ENCODE measurements around the gene CDHR4.
A peak's percentile ranks its signal among the peaks of the same experiment; 100 is the strongest.

Gene CDHR4

DNA sequence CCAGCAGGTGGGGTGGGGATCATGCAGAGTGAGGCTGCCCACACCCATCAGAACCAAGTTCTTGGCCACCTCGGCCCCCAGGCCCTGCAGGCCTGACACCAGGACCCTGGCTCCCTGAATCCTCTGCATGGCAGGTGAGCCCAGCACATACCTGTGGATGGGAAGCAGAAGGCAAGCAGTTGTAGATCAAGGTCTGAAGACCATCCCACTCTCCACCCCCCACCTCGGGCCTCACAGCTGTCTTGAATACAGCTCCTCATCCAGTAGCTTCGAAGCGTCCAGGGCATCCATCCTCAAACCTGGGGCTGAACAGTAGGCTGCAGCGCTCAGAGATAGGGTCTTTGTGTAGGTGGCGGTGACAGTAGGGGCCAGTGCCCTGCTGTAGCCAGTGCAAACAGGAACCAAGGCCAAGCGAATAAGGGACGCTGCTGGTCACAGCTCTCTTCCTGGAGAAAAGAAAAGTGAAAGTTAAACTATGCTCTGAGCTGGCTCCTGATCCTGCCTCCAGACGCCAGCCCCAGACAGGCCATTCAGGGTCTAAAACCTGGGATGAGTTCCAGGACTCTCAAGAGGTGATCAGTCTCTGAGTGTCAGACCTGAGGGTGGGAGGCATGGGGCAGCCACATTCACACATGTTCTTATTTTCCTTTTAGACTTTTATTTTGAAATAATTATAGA, 14.0 kb upstream of the CDHR4 start, which contains the start of gene UBA7:
Gene UBA7 (minus strand): TSS at position 457 of the 678 bp plus-strand sequence. CDS start 166 bp downstream, at position 291.
- ATAC-seq (ENCODE audit: low read depth), result peak; percentile 73
- no peak for DNase-seq (ENCODE audit: low spot score)
- H3K27me3 ChIP-seq (ENCODE audit: insufficient read depth, poor library complexity, severe bottlenecking), result no peaks in the 10 kb centered on the region
- H3K36me3 ChIP-seq (ENCODE audit: low read depth), result no peaks in the 10 kb centered on the region
- H3K4me1 ChIP-seq (ENCODE audit: insufficient read depth, poor library complexity, severe bottlenecking), result no peaks in the 10 kb centered on the region
- TF ChIP-seq, protein P1, sequence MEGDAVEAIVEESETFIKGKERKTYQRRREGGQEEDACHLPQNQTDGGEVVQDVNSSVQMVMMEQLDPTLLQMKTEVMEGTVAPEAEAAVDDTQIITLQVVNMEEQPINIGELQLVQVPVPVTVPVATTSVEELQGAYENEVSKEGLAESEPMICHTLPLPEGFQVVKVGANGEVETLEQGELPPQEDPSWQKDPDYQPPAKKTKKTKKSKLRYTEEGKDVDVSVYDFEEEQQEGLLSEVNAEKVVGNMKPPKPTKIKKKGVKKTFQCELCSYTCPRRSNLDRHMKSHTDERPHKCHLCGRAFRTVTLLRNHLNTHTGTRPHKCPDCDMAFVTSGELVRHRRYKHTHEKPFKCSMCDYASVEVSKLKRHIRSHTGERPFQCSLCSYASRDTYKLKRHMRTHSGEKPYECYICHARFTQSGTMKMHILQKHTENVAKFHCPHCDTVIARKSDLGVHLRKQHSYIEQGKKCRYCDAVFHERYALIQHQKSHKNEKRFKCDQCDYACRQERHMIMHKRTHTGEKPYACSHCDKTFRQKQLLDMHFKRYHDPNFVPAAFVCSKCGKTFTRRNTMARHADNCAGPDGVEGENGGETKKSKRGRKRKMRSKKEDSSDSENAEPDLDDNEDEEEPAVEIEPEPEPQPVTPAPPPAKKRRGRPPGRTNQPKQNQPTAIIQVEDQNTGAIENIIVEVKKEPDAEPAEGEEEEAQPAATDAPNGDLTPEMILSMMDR (IDR thresholded peaks at IDR 0.05; ENCODE audit: poor library complexity, severe bottlenecking), result no peak
- no peaks in the 10 kb centered on the region for H3K9me3 ChIP-seq (ENCODE audit: severe bottlenecking)
- H3K27ac ChIP-seq (ENCODE audit: poor library complexity, severe bottlenecking), result no peak within 1 kb of the TSS
- peak within 1 kb of the TSS; percentile 22 for H3K4me3 ChIP-seq (ENCODE audit: severe bottlenecking)

- no peak; the same call in 2 of the 3 replicates for ATAC-seq (ENCODE audit: low read depth)
- no peak for DNase-seq (ENCODE audit: low spot score)
- H3K27ac ChIP-seq (ENCODE audit: poor library complexity, severe bottlenecking), result no peak overlapping the region
- no peaks in the 10 kb centered on the region for H3K27me3 ChIP-seq (ENCODE audit: insufficient read depth, poor library complexity, severe bottlenecking)
- TF ChIP-seq, protein P1 (IDR thresholded peaks at IDR 0.05; ENCODE audit: poor library complexity, severe bottlenecking), result no peak
- H3K36me3 ChIP-seq (ENCODE audit: low read depth), result no peaks in the 10 kb centered on the region
- H3K9me3 ChIP-seq (ENCODE audit: severe bottlenecking), result no peaks in the 10 kb centered on the region
- H3K4me1 ChIP-seq (ENCODE audit: insufficient read depth, poor library complexity, severe bottlenecking), result no peaks in the 10 kb centered on the region
- no peak overlapping the region for H3K4me3 ChIP-seq (ENCODE audit: severe bottlenecking)
Measured at GRCh38 chr3:49812916-49813496, 13.3 kb upstream of the CDHR4 start.

DNA sequence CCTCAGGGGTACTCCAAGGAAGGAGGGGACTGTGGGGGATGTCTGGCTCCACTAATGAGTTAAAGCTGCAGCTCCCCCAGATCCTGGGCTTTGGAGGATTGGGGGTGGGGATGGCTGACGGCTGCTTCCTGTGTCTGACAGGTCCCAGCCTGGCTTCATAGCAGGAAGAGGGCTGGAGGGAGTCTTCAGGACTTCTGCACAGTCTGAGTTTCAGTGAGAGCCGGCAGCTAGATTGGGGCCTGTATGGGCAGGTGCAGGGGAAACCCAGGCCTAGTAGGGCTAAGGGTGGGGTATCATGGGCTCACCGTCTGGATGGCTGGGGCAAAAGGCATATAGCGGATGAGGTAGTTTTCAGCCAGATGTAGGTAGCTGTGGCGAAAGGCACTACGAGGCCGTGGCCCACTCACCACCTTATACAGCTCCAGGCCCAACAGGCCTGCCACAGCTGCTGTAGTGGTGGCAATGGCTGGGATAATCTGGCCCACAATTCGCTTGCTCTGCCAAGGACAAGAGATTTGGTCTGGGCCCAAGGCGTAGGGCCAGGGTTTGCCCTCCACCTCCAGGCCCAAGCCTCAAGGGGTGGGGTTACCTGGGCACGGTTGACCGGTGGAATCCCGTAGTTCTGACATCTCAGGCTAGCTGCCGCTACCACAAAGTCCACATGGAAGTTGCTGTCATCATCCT, 7.9 kb upstream of the CDHR4 start:
- DNase-seq (ENCODE audit: low spot score), result no peak
- TF ChIP-seq, protein P1 (IDR thresholded peaks at IDR 0.05; ENCODE audit: poor library complexity, severe bottlenecking), result no peak
- Histone ChIP-seq H3K27ac (ENCODE audit: poor library complexity, severe bottlenecking) (no peak overlapping the region), H3K27me3 (ENCODE audit: insufficient read depth, poor library complexity, severe bottlenecking) (no peaks in the 10 kb centered on the region), H3K9me3 (ENCODE audit: severe bottlenecking) (no peaks in the 10 kb centered on the region), H3K4me1 (ENCODE audit: insufficient read depth, poor library complexity, severe bottlenecking) (peaks cover 10% of the 10 kb centered on the region), H3K36me3 (ENCODE audit: low read depth) (no peaks in the 10 kb centered on the region), H3K4me3 (ENCODE audit: severe bottlenecking) (no peak overlapping the region)
- no peak for ATAC-seq (ENCODE audit: low read depth)

DNA sequence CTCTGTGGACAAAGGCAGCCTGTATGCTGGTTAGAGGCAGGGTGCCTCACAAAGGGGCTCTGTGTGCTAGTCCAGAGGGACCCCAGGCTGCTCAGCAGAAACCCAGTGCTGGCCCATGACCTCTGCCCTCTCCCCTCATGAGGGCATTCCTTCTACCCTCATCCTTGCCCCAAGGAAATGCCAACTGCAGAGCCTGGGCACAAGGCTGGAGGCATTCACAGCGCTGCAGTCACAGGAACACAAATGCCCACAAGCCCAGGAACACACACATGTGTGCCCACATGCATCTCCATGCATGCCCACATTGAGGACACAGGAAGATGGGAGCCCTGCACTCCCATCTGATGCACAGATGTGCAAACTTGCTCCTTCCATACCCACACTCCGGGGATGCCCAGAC, 7.2 kb upstream of the CDHR4 start:
- Histone ChIP-seq H3K27me3 (ENCODE audit: insufficient read depth, poor library complexity, severe bottlenecking) (no peaks in the 10 kb centered on the region), H3K27ac (ENCODE audit: poor library complexity, severe bottlenecking) (no peak overlapping the region), H3K36me3 (ENCODE audit: low read depth) (no peaks in the 10 kb centered on the region), H3K4me1 (ENCODE audit: insufficient read depth, poor library complexity, severe bottlenecking) (peaks cover 10% of the 10 kb centered on the region), H3K9me3 (ENCODE audit: severe bottlenecking) (no peaks in the 10 kb centered on the region), H3K4me3 (ENCODE audit: severe bottlenecking) (no peak overlapping the region)
- ATAC-seq (ENCODE audit: low read depth) (no peak), DNase-seq (ENCODE audit: low spot score) (no peak)
- TF ChIP-seq, protein P1 (IDR thresholded peaks at IDR 0.05; ENCODE audit: poor library complexity, severe bottlenecking), result no peak
